HEK293 (cell line): ENCODE results near the gene CNN1.

ENCODE experiments used
- BCL6B ChIP-seq: fragments of 450-650 bp; formaldehyde crosslinking; IDR thresholded peaks from 2 replicates; pipeline ENCODE4 v1.5.1; 2017; ENCODE audit warnings: missing biosample characterization, missing genetic modification characterization
- ELK4 ChIP-seq: IDR thresholded peaks from 2 replicates; pipeline ENCODE4 v1.6.1; 2011; ENCODE audit warnings: mild to moderate bottlenecking, low read depth, low read length, borderline replicate concordance
- FEZF1 ChIP-seq: fragments of 450-650 bp; formaldehyde crosslinking; IDR thresholded peaks from 2 replicates; pipeline ENCODE4 v1.5.1; 2016; ENCODE audit warnings: missing biosample characterization, missing genetic modification characterization
- KLF8 ChIP-seq: fragments of 450-650 bp; formaldehyde crosslinking; IDR thresholded peaks from 2 replicates; pipeline ENCODE4 v1.5.1; 2016; ENCODE audit warnings: missing biosample characterization, missing genetic modification characterization
- OVOL3 ChIP-seq: fragments of 450-650 bp; formaldehyde crosslinking; IDR thresholded peaks from 2 replicates; pipeline ENCODE4 v1.5.1; 2016; ENCODE audit warnings: missing biosample characterization, missing genetic modification characterization
- SALL2 ChIP-seq: fragments of 450-650 bp; formaldehyde crosslinking; IDR thresholded peaks from 2 replicates; pipeline ENCODE4 v1.5.0; 2017; ENCODE audit warnings: missing biosample characterization, mild to moderate bottlenecking, missing genetic modification characterization, borderline replicate concordance
- TCF7L2 ChIP-seq: IDR thresholded peaks from 2 replicates; pipeline ENCODE4 v1.6.1; 2011; ENCODE audit warnings: low read depth, mild to moderate bottlenecking, inconsistent platforms, low read length, moderate library complexity, borderline replicate concordance
- WT1 ChIP-seq: fragments of 450-650 bp; formaldehyde crosslinking; IDR thresholded peaks from 2 replicates; pipeline ENCODE4 v1.5.1; 2016; ENCODE audit warnings: missing biosample characterization, missing genetic modification characterization
- ZBTB10 ChIP-seq: fragments of 450-650 bp; formaldehyde crosslinking; IDR thresholded peaks from 2 replicates; pipeline ENCODE4 v1.5.1; 2016; ENCODE audit warnings: missing biosample characterization, missing genetic modification characterization
- ZBTB48 ChIP-seq: fragments of 450-650 bp; formaldehyde crosslinking; IDR thresholded peaks from 2 replicates; pipeline ENCODE4 v1.5.1; 2016; ENCODE audit warnings: missing biosample characterization, missing genetic modification characterization
- ZBTB7A ChIP-seq: fragments of 450-650 bp; formaldehyde crosslinking; IDR thresholded peaks from 2 replicates; pipeline ENCODE4 v1.5.1; 2016; ENCODE audit warnings: low read depth, missing biosample characterization, missing genetic modification characterization
- ZIC2 ChIP-seq: fragments of 450-650 bp; formaldehyde crosslinking; IDR thresholded peaks from 2 replicates; pipeline ENCODE4 v1.5.1; 2016; ENCODE audit warnings: missing biosample characterization, missing genetic modification characterization
- ZNF155 ChIP-seq: fragments of 450-650 bp; formaldehyde crosslinking; IDR thresholded peaks from 2 replicates; pipeline ENCODE4 v1.5.1; 2016; ENCODE audit warnings: missing biosample characterization, missing genetic modification characterization
- ZNF18 ChIP-seq: fragments of 450-650 bp; formaldehyde crosslinking; IDR thresholded peaks from 2 replicates; pipeline ENCODE4 v1.5.1; 2016; ENCODE audit warnings: missing biosample characterization, missing genetic modification characterization
- ZNF19 ChIP-seq: fragments of 450-650 bp; formaldehyde crosslinking; IDR thresholded peaks from 2 replicates; pipeline ENCODE4; 2016; ENCODE audit warnings: missing biosample characterization, missing genetic modification characterization, low read depth
- ZNF311 ChIP-seq: fragments of 450-650 bp; formaldehyde crosslinking; IDR thresholded peaks from 2 replicates; pipeline ENCODE4 v1.5.1; 2017; ENCODE audit warnings: missing biosample characterization, missing genetic modification characterization, borderline replicate concordance
- ZNF341 ChIP-seq: fragments of 450-650 bp; formaldehyde crosslinking; IDR thresholded peaks from 2 replicates; pipeline ENCODE4; 2016; ENCODE audit warnings: low read depth, missing biosample characterization, missing genetic modification characterization
- ZNF354C ChIP-seq: fragments of 450-650 bp; formaldehyde crosslinking; IDR thresholded peaks from 2 replicates; pipeline ENCODE4 v1.5.1; 2016; ENCODE audit warnings: missing biosample characterization, missing genetic modification characterization, low read depth, borderline replicate concordance
- ZNF423 ChIP-seq: fragments of 450-650 bp; formaldehyde crosslinking; IDR thresholded peaks from 2 replicates; pipeline ENCODE4 v1.5.1; 2016; ENCODE audit warnings: missing biosample characterization, missing genetic modification characterization
- ZNF48 ChIP-seq: fragments of 450-650 bp; formaldehyde crosslinking; IDR thresholded peaks from 2 replicates; pipeline ENCODE4 v1.5.1; 2016; ENCODE audit warnings: missing biosample characterization, missing genetic modification characterization
- ZNF529 ChIP-seq: fragments of 450-650 bp; formaldehyde crosslinking; IDR thresholded peaks from 2 replicates; pipeline ENCODE4 v1.5.1; 2017; ENCODE audit warnings: missing genetic modification characterization, missing biosample characterization; ENCODE audit not compliant: insufficient replicate concordance
- ZNF555 ChIP-seq: fragments of 450-650 bp; formaldehyde crosslinking; conservative IDR thresholded peaks from 2 replicates; pipeline ENCODE4 v1.5.1; 2017; ENCODE audit warnings: missing biosample characterization, mild to moderate bottlenecking, missing genetic modification characterization, inconsistent platforms
- ZNF558 ChIP-seq: fragments of 450-650 bp; formaldehyde crosslinking; IDR thresholded peaks from 2 replicates; pipeline ENCODE4 v1.5.1; 2016; ENCODE audit warnings: missing biosample characterization, missing genetic modification characterization
- ZNF561 ChIP-seq: fragments of 450-650 bp; IDR thresholded peaks from 2 replicates; pipeline ENCODE4 v1.5.1; 2018; ENCODE audit warnings: missing biosample characterization, missing genetic modification characterization, borderline replicate concordance
- ZNF585B ChIP-seq: fragments of 450-650 bp; formaldehyde crosslinking; IDR thresholded peaks from 2 replicates; pipeline ENCODE4 v1.5.1; 2016; ENCODE audit warnings: missing biosample characterization, missing genetic modification characterization
- ZNF626 ChIP-seq: fragments of 450-650 bp; sonication (Bioruptor Pico); formaldehyde crosslinking; IDR thresholded peaks from 2 replicates; pipeline ENCODE4 v1.5.1; 2018; ENCODE audit warnings: missing biosample characterization, missing genetic modification characterization, inconsistent platforms
- ZNF707 ChIP-seq: fragments of 450-650 bp; formaldehyde crosslinking; IDR thresholded peaks from 2 replicates; pipeline ENCODE4 v1.5.1; 2016; ENCODE audit warnings: missing biosample characterization, missing genetic modification characterization
- ZNF792 ChIP-seq: fragments of 450-650 bp; formaldehyde crosslinking; IDR thresholded peaks from 2 replicates; pipeline ENCODE4 v1.5.1; 2016; ENCODE audit warnings: missing biosample characterization, missing genetic modification characterization
- ZNF843 ChIP-seq: fragments of 450-650 bp; formaldehyde crosslinking; IDR thresholded peaks from 2 replicates; pipeline ENCODE4 v1.5.1; 2016; ENCODE audit warnings: missing biosample characterization, missing genetic modification characterization
- TF ChIP-seq, protein P1 (sequence below): fragments of 450-650 bp; formaldehyde crosslinking; IDR thresholded peaks from 2 replicates; pipeline ENCODE4; 2016; ENCODE audit warnings: missing biosample characterization, missing genetic modification characterization
- TF ChIP-seq, protein P2 (sequence below): fragments of 450-650 bp; formaldehyde crosslinking; IDR thresholded peaks from 2 replicates; pipeline ENCODE4 v1.5.1; 2016; ENCODE audit warnings: missing biosample characterization, missing genetic modification characterization

Gene CNN1

GRCh38 chr19:11597202-11598102 lies 58.8 kb downstream of the CNN1 start, which contains the start of gene ZNF627 (continued):
- no peak for TF ChIP-seq BCL6B (tag by site-specific recombination)
- no peak for TF ChIP-seq ZNF19 (tag by site-specific recombination)
- peak; percentile 80 for TF ChIP-seq ZNF341 (tag by site-specific recombination)
- peak; percentile 37 for TF ChIP-seq WT1 (tag by site-specific recombination)
- no peak for TF ChIP-seq ZNF558 (tag by site-specific recombination)
- no peak for TF ChIP-seq TCF7L2
- no peak for TF ChIP-seq ZNF311 (tag by site-specific recombination)
- TF ChIP-seq ZBTB48 (tag by site-specific recombination), result peak; percentile 81; the same call in 1 of the 2 replicates
- no peak for TF ChIP-seq ZNF354C
- no peak for TF ChIP-seq ZNF792
- TF ChIP-seq ZNF585B (tag by site-specific recombination), result no peak
- peak; percentile 89 for TF ChIP-seq ZBTB10 (tag by site-specific recombination)
- peak; percentile 41; the same call in 1 of the 2 replicates for TF ChIP-seq ZIC2
- TF ChIP-seq ZNF707, result no peak
- TF ChIP-seq, protein P1, sequence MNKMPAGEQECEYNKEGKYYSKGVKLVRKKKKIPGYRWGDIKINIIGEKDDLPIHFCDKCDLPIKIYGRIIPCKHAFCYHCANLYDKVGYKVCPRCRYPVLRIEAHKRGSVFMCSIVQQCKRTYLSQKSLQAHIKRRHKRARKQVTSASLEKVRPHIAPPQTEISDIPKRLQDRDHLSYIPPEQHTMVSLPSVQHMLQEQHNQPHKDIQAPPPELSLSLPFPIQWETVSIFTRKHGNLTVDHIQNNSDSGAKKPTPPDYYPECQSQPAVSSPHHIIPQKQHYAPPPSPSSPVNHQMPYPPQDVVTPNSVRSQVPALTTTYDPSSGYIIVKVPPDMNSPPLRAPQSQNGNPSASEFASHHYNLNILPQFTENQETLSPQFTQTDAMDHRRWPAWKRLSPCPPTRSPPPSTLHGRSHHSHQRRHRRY, result 0 out of 2 replicates have a peak, but pooled peaks have one; percentile 37
- TF ChIP-seq ZBTB7A (tag by site-specific recombination), result peak; percentile 78; the same call in 1 of the 2 replicates
- no peak for TF ChIP-seq ELK4
- TF ChIP-seq ZNF18 (tag by site-specific recombination), result no peak
- peak; percentile 77; the same call in 1 of the 2 replicates for TF ChIP-seq KLF8
- no peak for TF ChIP-seq FEZF1 (tag by site-specific recombination)
- TF ChIP-seq ZNF48 (tag by site-specific recombination), result no peak
- no peak for TF ChIP-seq ZNF626
- TF ChIP-seq ZNF843 (tag by site-specific recombination), result peak; percentile 73
- TF ChIP-seq ZNF423, result no peak
- no peak for TF ChIP-seq ZNF155 (tag by site-specific recombination)
- TF ChIP-seq SALL2 (tag by site-specific recombination), result no peak
- TF ChIP-seq ZNF529 (tag by site-specific recombination), result no peak
- TF ChIP-seq OVOL3 (tag by site-specific recombination), result 0 out of 2 replicates have a peak, but pooled peaks have one; percentile 19
- TF ChIP-seq, protein P2, sequence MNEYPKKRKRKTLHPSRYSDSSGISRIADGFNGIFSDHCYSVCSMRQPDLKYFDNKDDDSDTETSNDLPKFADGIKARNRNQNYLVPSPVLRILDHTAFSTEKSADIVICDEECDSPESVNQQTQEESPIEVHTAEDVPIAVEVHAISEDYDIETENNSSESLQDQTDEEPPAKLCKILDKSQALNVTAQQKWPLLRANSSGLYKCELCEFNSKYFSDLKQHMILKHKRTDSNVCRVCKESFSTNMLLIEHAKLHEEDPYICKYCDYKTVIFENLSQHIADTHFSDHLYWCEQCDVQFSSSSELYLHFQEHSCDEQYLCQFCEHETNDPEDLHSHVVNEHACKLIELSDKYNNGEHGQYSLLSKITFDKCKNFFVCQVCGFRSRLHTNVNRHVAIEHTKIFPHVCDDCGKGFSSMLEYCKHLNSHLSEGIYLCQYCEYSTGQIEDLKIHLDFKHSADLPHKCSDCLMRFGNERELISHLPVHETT (tag by site-specific recombination), result no peak
- peak; percentile 96 for TF ChIP-seq ZNF561 (tag by site-specific recombination)
- no peak for TF ChIP-seq ZNF555 (tag by site-specific recombination)
